IMR-90 (cell line): ENCODE data around the gene TEX36. TPM values are rescaled to one million over a fixed set of nuclear protein-coding genes. Genes with fewer than 3 reads are reported as not detected.

Source experiments
- ATAC-seq: fragments of 200-7000 bp; cut with Tn5 transposase; 2 replicates; pipeline ENCODE4 v1.9.1; 2020; ENCODE audit warnings: low read depth, mild to moderate bottlenecking, moderate library complexity
- BruUV-seq: library from RNA; stranded (reverse); fragments of 400-500 nt; replicated peaks from 2 replicates; lab custom pipeline; 2021; lab: Mats Ljungman, UMichigan
- CTCF ChIA-PET: fragments of 300-600 bp; formaldehyde crosslinking; extraction: SDS; loops from one replicate; lab custom pipeline; 2021; ENCODE audit warnings: antibody characterized with exemption; lab: Yijun Ruan, JAX
- POLR2A ChIA-PET: fragments of 300-600 bp; sonication (Branson Sonifier 250); formaldehyde crosslinking; loops from one replicate; lab custom pipeline; 2022; ENCODE audit warnings: antibody characterized with exemption; ENCODE audit not compliant: unreplicated experiment; lab: Charles Lee
- DNase-seq: peaks from one replicate; pipeline ENCODE4 v3.0.0; 2013
- H2AFZ ChIP-seq: replicated peaks from 2 replicates; pipeline ENCODE3; 2013; ENCODE audit warnings: low read length, mild to moderate bottlenecking; ENCODE audit not compliant: poor library complexity
- H2AK5ac ChIP-seq: 2 replicates; pipeline ENCODE4 v1.6.1; 2013; ENCODE audit warnings: low read depth, low read length, inconsistent platforms
- H2AK9ac ChIP-seq: replicated peaks from 2 replicates; pipeline ENCODE3; 2013; ENCODE audit warnings: mild to moderate bottlenecking, low read depth, low read length, moderate library complexity; ENCODE audit not compliant: poor library complexity
- H2BK120ac ChIP-seq: 2 replicates; pipeline ENCODE4 v1.6.1; 2013; ENCODE audit warnings: low read depth, low read length, inconsistent platforms
- H2BK15ac ChIP-seq: 3 replicates; pipeline ENCODE4 v1.6.1; 2013; ENCODE audit warnings: low read depth, low read length, inconsistent platforms
- H2BK20ac ChIP-seq: 2 replicates; pipeline ENCODE4 v1.6.1; 2013; ENCODE audit warnings: low read depth, mild to moderate bottlenecking, inconsistent platforms, low read length, moderate library complexity
- H2BK5ac ChIP-seq: 2 replicates; pipeline ENCODE4 v1.6.1; 2013; ENCODE audit warnings: mild to moderate bottlenecking, low read depth, low read length, inconsistent platforms; ENCODE audit not compliant: poor library complexity, severe bottlenecking
- H3K14ac ChIP-seq: replicated peaks from 2 replicates; pipeline ENCODE4 v1.6.1; 2013; ENCODE audit warnings: low read depth, low read length, inconsistent platforms
- H3K18ac ChIP-seq: 2 replicates; pipeline ENCODE4 v1.6.1; 2013; ENCODE audit warnings: low read depth, low read length, control low read depth
- H3K23ac ChIP-seq: 2 replicates; pipeline ENCODE4 v1.6.1; 2013; ENCODE audit warnings: low read depth, low read length, inconsistent platforms
- H3K27ac ChIP-seq: 2 replicates; pipeline ENCODE4 v1.5.1; 2013; ENCODE audit warnings: mild to moderate bottlenecking, control low read depth, low read length; ENCODE audit not compliant: insufficient read depth
- H3K27me3 ChIP-seq: 2 replicates; pipeline ENCODE4 v1.6.1; 2013; ENCODE audit warnings: low read length; ENCODE audit not compliant: control insufficient read depth, insufficient read depth
- H3K36me3 ChIP-seq: 2 replicates; pipeline ENCODE4 v1.6.1; 2013; ENCODE audit warnings: low read length, mixed read lengths; ENCODE audit not compliant: control insufficient read depth, insufficient read depth
- H3K4ac ChIP-seq: 2 replicates; pipeline ENCODE4 v1.6.1; 2013; ENCODE audit warnings: low read depth, low read length, inconsistent platforms
- H3K4me1 ChIP-seq: 2 replicates; pipeline ENCODE4 v1.6.1; 2013; ENCODE audit warnings: low read length, mixed read lengths; ENCODE audit not compliant: control insufficient read depth, insufficient read depth
- H3K4me2 ChIP-seq: 2 replicates; pipeline ENCODE4 v1.6.1; 2013; ENCODE audit warnings: low read depth, mild to moderate bottlenecking, control low read depth, low read length, moderate library complexity
- H3K4me3 ChIP-seq: 2 replicates; pipeline ENCODE4 v1.5.1; 2013; ENCODE audit warnings: low read depth, mild to moderate bottlenecking, control low read depth, low read length, moderate library complexity; ENCODE audit not compliant: insufficient read depth
- H3K56ac ChIP-seq: 2 replicates; pipeline ENCODE4 v1.6.1; 2013; ENCODE audit warnings: low read length, inconsistent platforms; ENCODE audit not compliant: insufficient read depth; ENCODE audit errors: extremely low read depth
- H3K79me1 ChIP-seq, 2 experiments: 2 replicates each; pipeline ENCODE4 v1.6.1; 2013; ENCODE audit warnings: low read length in 2 of 2, inconsistent platforms in 1 of 2, low read depth in 1 of 2
- H3K9ac ChIP-seq: 2 replicates; pipeline ENCODE4 v1.6.1; 2013; ENCODE audit warnings: low read depth, low read length, control low read depth
- H3K9me1 ChIP-seq: 2 replicates; pipeline ENCODE4 v1.6.1; 2013; ENCODE audit warnings: low read length, inconsistent platforms; ENCODE audit not compliant: insufficient read depth
- H3K9me3 ChIP-seq: 2 replicates; pipeline ENCODE4 v1.6.1; 2013; ENCODE audit warnings: low read length; ENCODE audit not compliant: control insufficient read depth, insufficient read depth
- H4K20me1 ChIP-seq: 2 replicates; pipeline ENCODE4 v1.6.1; 2013; ENCODE audit warnings: low read length, inconsistent platforms; ENCODE audit not compliant: insufficient read depth
- H4K5ac ChIP-seq: 2 replicates; pipeline ENCODE4 v1.6.1; 2013; ENCODE audit warnings: mild to moderate bottlenecking, low read depth, low read length, control low read depth
- H4K8ac ChIP-seq, 2 experiments: 2 replicates each; pipeline ENCODE4 v1.6.1; 2013; ENCODE audit warnings: low read depth in 2 of 2, low read length in 2 of 2, control low read depth in 1 of 2, inconsistent platforms in 1 of 2
- H4K91ac ChIP-seq: 2 replicates; pipeline ENCODE4 v1.6.1; 2013; ENCODE audit warnings: low read depth, low read length, inconsistent platforms; ENCODE audit not compliant: insufficient read depth
- CEBPB ChIP-seq: IDR thresholded peaks from 2 replicates; pipeline ENCODE4 v1.6.1; 2012; ENCODE audit warnings: low read depth, low read length, improper control_type of control experiment
- CHD1 ChIP-seq: IDR thresholded peaks from 2 replicates; pipeline ENCODE4 v1.6.1; 2012; ENCODE audit warnings: low read depth, low read length, improper control_type of control experiment
- MAFK ChIP-seq: IDR thresholded peaks from 2 replicates; pipeline ENCODE4 v1.6.1; 2012; ENCODE audit warnings: low read depth, low read length, improper control_type of control experiment
- MAZ ChIP-seq: IDR thresholded peaks from 2 replicates; pipeline ENCODE4 v1.6.1; 2012; ENCODE audit warnings: low read depth, mild to moderate bottlenecking, low read length, improper control_type of control experiment, moderate library complexity, borderline replicate concordance
- RAD21 ChIP-seq: IDR thresholded peaks from 2 replicates; pipeline ENCODE4 v1.6.1; 2012; ENCODE audit warnings: low read length, improper control_type of control experiment
- WGBS, 2 experiments: methylation state at CpG; one replicate each; pipeline versions ENCODE4 v1.1.5 to v1.1.7; 2013; ENCODE audit warnings: missing lambda C conversion rate in 2 of 2; ENCODE audit not compliant: insufficient read length in 1 of 2; ENCODE audit errors: extremely low coverage in 2 of 2; 5-methylcytosine and 5-hydroxymethylcytosine counted together
- dilution Hi-C: fragments of 300-500 bp; cut with HindIII; formaldehyde crosslinking; loops from one replicate; pipeline ENCODE4 v1.14.3; 2018; ENCODE audit warnings: low sequenced_read_pairs; ENCODE audit not compliant: unreplicated experiment
- in situ Hi-C: fragments of 300-500 bp; cut with MboI; formaldehyde crosslinking; loops from 3 replicates; pipeline ENCODE4 v1.14.3; 2019; ENCODE audit warnings: low sequenced_read_pairs, inconsistent platforms, mixed read lengths
- intact Hi-C: fragments of 100-400 bp; cut with micrococcal nuclease; formaldehyde crosslinking; loops from 2 replicates; pipeline ENCODE4 v1.10.0; 2022
- polyA plus RNA-seq, 3 experiments: library from polyadenylated mRNA; depleted of rRNA; stranded (reverse); fragments of >200 nt; gene quantifications; 2 replicates each; pipeline ENCODE4 v1.2.3, GENCODE V29; 2012; ENCODE audit warnings: low replicate concordance in 1 of 3
- total RNA-seq: library from RNA; depleted of rRNA; stranded (reverse); fragments of >200 nt; gene quantifications from 2 replicates; pipeline ENCODE4 v1.2.3, GENCODE V29; 2012
- TF ChIP-seq, protein P1 (sequence below): conservative IDR thresholded peaks from 2 replicates; pipeline ENCODE4 v1.5.1; 2012; ENCODE audit warnings: mild to moderate bottlenecking, low read depth, low read length, improper control_type of control experiment

Gene TEX36
- total and polyA plus RNA-seq, 2 of the 4 experiments (the other 2 are of a cell fraction) = not detected

DNA sequence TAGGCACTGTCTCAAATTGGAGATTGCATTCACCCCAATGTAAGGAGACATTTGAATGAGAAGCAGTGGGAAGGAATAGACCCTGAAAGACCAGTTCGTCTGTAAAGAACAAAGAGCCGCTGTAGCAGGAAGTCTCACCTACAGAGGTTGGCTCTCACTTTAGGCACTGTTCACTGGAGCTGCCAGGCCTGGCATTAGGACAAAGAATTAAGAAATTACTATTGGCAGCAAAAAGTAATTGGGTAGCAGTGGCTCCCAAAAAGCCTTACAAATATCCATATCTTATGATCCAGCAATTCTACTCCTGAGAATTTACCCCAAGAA lies 10.5 kb upstream of the TEX36 start:
- dilution Hi-C loops (no loop called here), intact Hi-C loops (no loop called here), in situ Hi-C loops (loop anchor here (10.0 kb wide), 1 partner anchor 649 kb away; no protein-coding TSS in a partner anchor)
- no peak overlapping the region for H2BK15ac ChIP-seq
- no peak for TF ChIP-seq CEBPB
- no peak for TF ChIP-seq RAD21
- TF ChIP-seq, protein P1, sequence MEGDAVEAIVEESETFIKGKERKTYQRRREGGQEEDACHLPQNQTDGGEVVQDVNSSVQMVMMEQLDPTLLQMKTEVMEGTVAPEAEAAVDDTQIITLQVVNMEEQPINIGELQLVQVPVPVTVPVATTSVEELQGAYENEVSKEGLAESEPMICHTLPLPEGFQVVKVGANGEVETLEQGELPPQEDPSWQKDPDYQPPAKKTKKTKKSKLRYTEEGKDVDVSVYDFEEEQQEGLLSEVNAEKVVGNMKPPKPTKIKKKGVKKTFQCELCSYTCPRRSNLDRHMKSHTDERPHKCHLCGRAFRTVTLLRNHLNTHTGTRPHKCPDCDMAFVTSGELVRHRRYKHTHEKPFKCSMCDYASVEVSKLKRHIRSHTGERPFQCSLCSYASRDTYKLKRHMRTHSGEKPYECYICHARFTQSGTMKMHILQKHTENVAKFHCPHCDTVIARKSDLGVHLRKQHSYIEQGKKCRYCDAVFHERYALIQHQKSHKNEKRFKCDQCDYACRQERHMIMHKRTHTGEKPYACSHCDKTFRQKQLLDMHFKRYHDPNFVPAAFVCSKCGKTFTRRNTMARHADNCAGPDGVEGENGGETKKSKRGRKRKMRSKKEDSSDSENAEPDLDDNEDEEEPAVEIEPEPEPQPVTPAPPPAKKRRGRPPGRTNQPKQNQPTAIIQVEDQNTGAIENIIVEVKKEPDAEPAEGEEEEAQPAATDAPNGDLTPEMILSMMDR = no peak
- TF ChIP-seq CHD1 = no peak
- TF ChIP-seq MAZ = no peak
- TF ChIP-seq MAFK = no peak
- H3K27ac ChIP-seq = no peak overlapping the region
- H3K4me2 ChIP-seq = no peak overlapping the region
- H3K4me3 ChIP-seq = no peak overlapping the region
- H2AK9ac ChIP-seq = no peak overlapping the region
- no peaks in the 10 kb centered on the region for H3K36me3 ChIP-seq
- ChIA-PET CTCF (no interaction called here), POLR2A (no interaction called here)
- H3K79me1 ChIP-seq = no peaks in the 10 kb centered on the region
- no peak overlapping the region for H4K5ac ChIP-seq
- no peak overlapping the region for H4K8ac ChIP-seq
- no peak overlapping the region for H3K4ac ChIP-seq
- no peaks in the 10 kb centered on the region for H3K9me3 ChIP-seq
- no peak overlapping the region for H3K9ac ChIP-seq
- H2AK5ac ChIP-seq = no peak overlapping the region
- no peak overlapping the region for H4K91ac ChIP-seq
- H3K27me3 ChIP-seq = peaks cover 7% of the 10 kb centered on the region
- peaks cover 5% of the 10 kb centered on the region; the same call in 1 of the 2 replicates for H3K4me1 ChIP-seq
- BruUV-seq = no TSS peak
- DNase-seq = no peak
- H4K20me1 ChIP-seq = no peaks in the 10 kb centered on the region
- H3K14ac ChIP-seq = no peak overlapping the region
- no CpG with 5 or more reads among the region's 2 CpGs for WGBS, 2 experiments
- no peak overlapping the region for H2BK5ac ChIP-seq
- no peak overlapping the region for H3K18ac ChIP-seq
- H3K9me1 ChIP-seq = no peaks in the 10 kb centered on the region
- no peak for ATAC-seq
- no peak overlapping the region for H2BK120ac ChIP-seq
- no peak overlapping the region for H2BK20ac ChIP-seq
- H3K23ac ChIP-seq = no peak overlapping the region
- H3K56ac ChIP-seq = no peak overlapping the region
- H2AFZ ChIP-seq = no peak overlapping the region
